Body of pancreas (tissue), 4 donors: ENCODE results near the gene ERO1B.

Experiments
- CTCF ChIP-seq, 7 experiments: fragments of 450-650 bp in 4 of 7; fragments of 200-600 bp in 3 of 7; sonication (generic) in 3 of 7; IDR thresholded peaks; one replicate each; pipeline ENCODE4 v1.5.1; 2016 to 2019; ENCODE audit warnings: antibody characterized with exemption in 7 of 7
- POLR2A ChIP-seq, 3 donors: fragments of 450-650 bp; IDR thresholded peaks; one replicate each; pipeline ENCODE4 v1.6.1; 2016; ENCODE audit warnings: antibody characterized with exemption in 3 of 3, mild to moderate bottlenecking in 2 of 3

GRCh38 chr1:236200925-236201324, 80.8 kb downstream of the ERO1B start:
- no peak for TF ChIP-seq CTCF (IDR thresholded peaks at IDR 0.05)
- TF ChIP-seq POLR2A (IDR thresholded peaks at IDR 0.05): no peak
